ENCODE results near the gene MIOX. TPM values are rescaled to one million over a fixed set of nuclear protein-coding genes. Genes with fewer than 3 reads are reported as not detected.

The MIOX gene
- total RNA-seq, 1 donor from 2014 or later = 0.98 TPM

- Mint-ChIP-seq H3K27ac (no peak overlapping the region), H3K9me3 (ENCODE audit: low read depth) (no peaks in the 10 kb centered on the region), H3K4me3 (ENCODE audit: low read depth) (peak overlapping the region; percentile 58), H3K36me3 (ENCODE audit: insufficient read depth) (peaks cover 1% of the 10 kb centered on the region), H3K4me1 (ENCODE audit: low read depth) (peaks cover 20% of the 10 kb centered on the region), H3K27me3 (peaks cover 28% of the 10 kb centered on the region)
- TF ChIP-seq, protein P1, sequence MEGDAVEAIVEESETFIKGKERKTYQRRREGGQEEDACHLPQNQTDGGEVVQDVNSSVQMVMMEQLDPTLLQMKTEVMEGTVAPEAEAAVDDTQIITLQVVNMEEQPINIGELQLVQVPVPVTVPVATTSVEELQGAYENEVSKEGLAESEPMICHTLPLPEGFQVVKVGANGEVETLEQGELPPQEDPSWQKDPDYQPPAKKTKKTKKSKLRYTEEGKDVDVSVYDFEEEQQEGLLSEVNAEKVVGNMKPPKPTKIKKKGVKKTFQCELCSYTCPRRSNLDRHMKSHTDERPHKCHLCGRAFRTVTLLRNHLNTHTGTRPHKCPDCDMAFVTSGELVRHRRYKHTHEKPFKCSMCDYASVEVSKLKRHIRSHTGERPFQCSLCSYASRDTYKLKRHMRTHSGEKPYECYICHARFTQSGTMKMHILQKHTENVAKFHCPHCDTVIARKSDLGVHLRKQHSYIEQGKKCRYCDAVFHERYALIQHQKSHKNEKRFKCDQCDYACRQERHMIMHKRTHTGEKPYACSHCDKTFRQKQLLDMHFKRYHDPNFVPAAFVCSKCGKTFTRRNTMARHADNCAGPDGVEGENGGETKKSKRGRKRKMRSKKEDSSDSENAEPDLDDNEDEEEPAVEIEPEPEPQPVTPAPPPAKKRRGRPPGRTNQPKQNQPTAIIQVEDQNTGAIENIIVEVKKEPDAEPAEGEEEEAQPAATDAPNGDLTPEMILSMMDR (IDR thresholded peaks at IDR 0.05; ENCODE audit: unreplicated experiment) = no peak
- DNase-seq (ENCODE audit: low spot score, unreplicated experiment) = no peak
Observed at GRCh38 chr22:50476868-50477267, 9.8 kb upstream of the MIOX start.

DNA sequence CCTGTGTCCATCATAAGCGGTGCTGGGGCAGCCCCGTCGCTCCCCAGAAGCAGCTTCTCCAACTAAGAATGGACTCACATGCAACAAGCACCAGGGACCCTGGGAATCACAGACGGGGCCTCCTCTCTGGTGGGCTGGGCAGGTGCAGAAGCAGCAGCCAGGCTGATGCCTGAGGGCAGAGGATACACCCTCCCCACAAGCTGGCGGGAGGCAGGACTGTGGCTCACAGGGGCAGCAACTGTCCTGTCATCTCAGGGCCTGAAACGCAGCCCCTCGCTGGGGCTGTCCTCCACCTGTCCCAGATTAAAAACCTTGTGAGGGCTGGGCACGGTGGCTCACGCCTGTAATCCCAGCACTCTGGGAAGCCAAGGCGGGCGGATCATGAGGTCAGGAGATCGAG lies 8.7 kb upstream of the MIOX start:
- H3K4me3 Mint-ChIP-seq (ENCODE audit: low read depth) = no peak overlapping the region
- H3K9me3 Mint-ChIP-seq (ENCODE audit: low read depth) = no peaks in the 10 kb centered on the region
- H3K27me3 Mint-ChIP-seq = peaks cover 29% of the 10 kb centered on the region
- no peak for DNase-seq (ENCODE audit: low spot score, unreplicated experiment)
- H3K36me3 Mint-ChIP-seq (ENCODE audit: insufficient read depth) = peaks cover 1% of the 10 kb centered on the region
- no peak overlapping the region for H3K27ac Mint-ChIP-seq
- peaks cover 17% of the 10 kb centered on the region for H3K4me1 Mint-ChIP-seq (ENCODE audit: low read depth)
- TF ChIP-seq, protein P1 (IDR thresholded peaks at IDR 0.05; ENCODE audit: unreplicated experiment) = no peak

DNA sequence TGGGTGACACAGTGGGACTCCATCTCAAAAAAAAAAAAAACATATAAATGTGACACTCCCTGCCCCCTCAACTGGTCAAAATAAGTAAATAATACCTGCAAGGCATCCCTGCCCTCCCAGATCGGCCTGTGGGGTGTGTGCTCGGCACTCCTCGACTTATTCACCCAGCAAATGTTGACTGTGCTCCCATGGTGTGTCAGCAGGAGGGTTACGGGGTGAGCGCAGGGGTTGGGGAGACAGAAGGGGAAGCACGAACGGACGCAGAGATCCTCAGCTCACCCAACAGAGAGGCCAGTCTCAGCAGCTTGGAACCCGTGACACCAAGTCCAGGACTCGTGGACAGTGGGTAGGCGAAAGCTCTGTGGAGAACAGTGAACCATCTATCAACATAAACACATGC lies 6.9 kb upstream of the MIOX start:
- Mint-ChIP-seq H3K36me3 (ENCODE audit: insufficient read depth) (no peaks in the 10 kb centered on the region), H3K4me3 (ENCODE audit: low read depth) (no peak overlapping the region), H3K27ac (no peak overlapping the region), H3K27me3 (peaks cover 32% of the 10 kb centered on the region), H3K4me1 (ENCODE audit: low read depth) (peaks cover 5% of the 10 kb centered on the region), H3K9me3 (ENCODE audit: low read depth) (no peaks in the 10 kb centered on the region)
- no peak for DNase-seq (ENCODE audit: low spot score, unreplicated experiment)
- TF ChIP-seq, protein P1 (IDR thresholded peaks at IDR 0.05; ENCODE audit: unreplicated experiment) = no peak

- Mint-ChIP-seq H3K9me3 (ENCODE audit: low read depth) (no peaks in the 10 kb centered on the region), H3K4me1 (ENCODE audit: low read depth) (peaks cover 3% of the 10 kb centered on the region), H3K27me3 (peaks cover 41% of the 10 kb centered on the region), H3K4me3 (ENCODE audit: low read depth) (peak overlapping the region; percentile 55), H3K27ac (no peak overlapping the region), H3K36me3 (ENCODE audit: insufficient read depth) (no peaks in the 10 kb centered on the region)
- TF ChIP-seq, protein P1 (IDR thresholded peaks at IDR 0.05; ENCODE audit: unreplicated experiment) = no peak
- DNase-seq (ENCODE audit: low spot score, unreplicated experiment) = no peak
Observed at GRCh38 chr22:50481045-50481439, 5.6 kb upstream of the MIOX start.

DNA sequence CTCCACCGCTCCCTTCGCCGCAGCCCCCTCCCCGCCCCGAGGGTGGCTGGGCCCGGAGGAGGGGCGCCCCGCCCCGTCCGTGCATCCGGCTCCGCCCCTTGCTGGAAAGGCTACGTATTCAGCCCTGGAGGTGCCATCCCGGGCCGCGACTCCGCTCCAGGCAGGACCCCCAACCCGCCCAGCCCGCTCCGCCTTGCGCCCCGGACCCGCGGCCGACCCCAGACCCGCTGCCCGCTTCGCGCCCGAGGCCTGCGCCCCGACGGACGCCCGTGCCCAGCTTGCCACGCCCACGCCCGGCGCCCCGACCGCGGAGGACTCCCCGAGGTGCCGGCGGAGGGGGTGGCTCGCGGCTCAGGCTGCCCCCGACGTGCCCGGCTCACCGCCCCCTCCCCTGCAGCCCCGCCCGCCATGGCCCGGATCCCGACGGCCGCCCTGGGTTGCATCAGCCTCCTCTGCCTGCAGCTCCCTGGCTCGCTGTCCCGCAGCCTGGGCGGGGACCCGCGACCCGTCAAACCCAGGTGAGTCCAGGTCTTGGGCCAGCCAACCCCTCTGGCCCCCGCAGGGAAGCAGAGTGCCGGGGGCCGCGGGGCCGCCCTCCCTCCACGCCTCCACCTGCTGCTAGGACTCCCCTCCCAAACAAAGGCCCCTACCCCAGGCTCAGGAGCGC lies 5.1 kb upstream of the MIOX start, which contains the start of gene ADM2:
TSS of gene ADM2 (plus strand) at position 104 of the 667 bp plus-strand sequence. CDS start at position 409, 305 bp downstream.
- Mint-ChIP-seq H3K4me1 (ENCODE audit: low read depth) (peaks cover 3% of the 10 kb centered on the region), H3K4me3 (ENCODE audit: low read depth) (peak within 1 kb of the TSS; percentile 63), H3K27me3 (peaks cover 47% of the 10 kb centered on the region), H3K9me3 (ENCODE audit: low read depth) (no peaks in the 10 kb centered on the region), H3K27ac (no peak within 1 kb of the TSS), H3K36me3 (ENCODE audit: insufficient read depth) (no peaks in the 10 kb centered on the region)
- DNase-seq (ENCODE audit: low spot score, unreplicated experiment) = peak; percentile 44
- TF ChIP-seq, protein P1 (IDR thresholded peaks at IDR 0.05; ENCODE audit: unreplicated experiment) = no peak
